Activated CD4-positive, alpha-beta T cell treated with anti-CD3 and anti-CD28 coated beads, Interleukin-2, amount 10 ng/mL, durations not matched to agents 7 days and 5 days (primary cell): ENCODE measurements around the gene THSD4. TPM values are rescaled to one million over a fixed set of nuclear protein-coding genes. Genes with fewer than 3 reads are reported as not detected.
"Not testable (repeated sequence)": the region's sequence is repeated elsewhere in the genome, so short reads cannot be mapped to it uniquely, and the experiment has no call there.

ENCODE experiments used
- CTCF ChIA-PET: fragments of 350-600 bp; sonication (Branson Sonifier 250); formaldehyde crosslinking; loops from one replicate; lab custom pipeline; 2021; ENCODE audit warnings: antibody characterized with exemption; lab: Charles Lee
- POLR2A ChIA-PET: fragments of 350-600 bp; sonication (Branson Sonifier 250); formaldehyde crosslinking; loops from one replicate; lab custom pipeline; 2021; ENCODE audit warnings: antibody characterized with exemption; lab: Charles Lee
- DNase-seq: peaks from one replicate; pipeline ENCODE4 v3.0.0-alpha.2; 2020
- H3K27ac Mint-ChIP-seq: one replicate; pipeline ENCODE4 v1.8.0; 2021; ENCODE audit warnings: mild to moderate bottlenecking, moderate library complexity, mixed read lengths
- H3K27me3 Mint-ChIP-seq: one replicate; pipeline ENCODE4 v1.8.0; 2021; ENCODE audit warnings: mixed read lengths
- H3K36me3 Mint-ChIP-seq: one replicate; pipeline ENCODE4 v1.8.0; 2021; ENCODE audit warnings: low read depth, mixed read lengths
- H3K4me1 Mint-ChIP-seq: one replicate; pipeline ENCODE4 v1.8.0; 2021; ENCODE audit warnings: mixed read lengths
- H3K4me3 Mint-ChIP-seq: one replicate; pipeline ENCODE4 v1.8.0; 2021; ENCODE audit warnings: mild to moderate bottlenecking, moderate library complexity, mixed read lengths
- H3K9me3 Mint-ChIP-seq: one replicate; pipeline ENCODE4 v1.8.0; 2021; ENCODE audit warnings: mixed read lengths
- total RNA-seq, 2 experiments: library from RNA; stranded (reverse); gene quantifications; one replicate each; pipeline ENCODE4 v1.2.3, GENCODE V29; 2021

THSD4 gene
- total RNA-seq, 2 experiments from 2014 or later, result not detected

GRCh38 chr15:71262599-71262998 is 147.3 kb downstream of the THSD4 start:
- ChIA-PET CTCF (no interaction called here), POLR2A (no interaction called here)
- no peak overlapping the region for H3K4me3 Mint-ChIP-seq
- no peaks in the 10 kb centered on the region for H3K4me1 Mint-ChIP-seq
- DNase-seq, result no peak
- no peaks in the 10 kb centered on the region for H3K9me3 Mint-ChIP-seq
- no peak overlapping the region for H3K27ac Mint-ChIP-seq
- H3K27me3 Mint-ChIP-seq, result peaks cover 5% of the 10 kb centered on the region
- no peaks in the 10 kb centered on the region for H3K36me3 Mint-ChIP-seq

- H3K27ac Mint-ChIP-seq, POLR2A ChIA-PET, H3K9me3 Mint-ChIP-seq, H3K4me1 Mint-ChIP-seq, DNase-seq, H3K4me3 Mint-ChIP-seq, H3K36me3 Mint-ChIP-seq: not testable (repeated sequence)
- CTCF ChIA-PET, result interaction anchor here (1.3 kb wide), 1 partner anchor 11 kb away, joined by 6 read pairs; no protein-coding TSS in a partner anchor
- H3K27me3 Mint-ChIP-seq, result peaks cover 11% of the 10 kb centered on the region
Measured at GRCh38 chr15:71265606-71266005, 150.3 kb downstream of the THSD4 start.

GRCh38 chr15:71271327-71271726 is 156.1 kb downstream of the THSD4 start:
- no peaks in the 10 kb centered on the region for H3K4me1 Mint-ChIP-seq
- no peaks in the 10 kb centered on the region for H3K9me3 Mint-ChIP-seq
- H3K27me3 Mint-ChIP-seq, result peaks cover 12% of the 10 kb centered on the region
- POLR2A ChIA-PET, result no interaction called here
- CTCF ChIA-PET, result no interaction called here
- H3K36me3 Mint-ChIP-seq, result no peaks in the 10 kb centered on the region
- no peak overlapping the region for H3K4me3 Mint-ChIP-seq
- no peak for DNase-seq
- no peak overlapping the region for H3K27ac Mint-ChIP-seq

GRCh38 chr15:71272932-71273331 is 157.7 kb downstream of the THSD4 start:
- Mint-ChIP-seq H3K4me1 (no peaks in the 10 kb centered on the region), H3K4me3 (no peak overlapping the region), H3K36me3 (no peaks in the 10 kb centered on the region), H3K9me3 (no peaks in the 10 kb centered on the region), H3K27ac (no peak overlapping the region), H3K27me3 (peaks cover 8% of the 10 kb centered on the region)
- no peak for DNase-seq
- ChIA-PET POLR2A (no interaction called here), CTCF (no interaction called here)

GRCh38 chr15:71273731-71274447 is 158.6 kb downstream of the THSD4 start:
- H3K9me3 Mint-ChIP-seq, result no peaks in the 10 kb centered on the region
- no peaks in the 10 kb centered on the region for H3K4me1 Mint-ChIP-seq
- H3K36me3 Mint-ChIP-seq, result no peaks in the 10 kb centered on the region
- H3K27ac Mint-ChIP-seq, result no peak overlapping the region
- no peak for DNase-seq
- H3K27me3 Mint-ChIP-seq, result peaks cover 4% of the 10 kb centered on the region
- ChIA-PET POLR2A (no interaction called here), CTCF (no interaction called here)
- H3K4me3 Mint-ChIP-seq, result no peak overlapping the region

GRCh38 chr15:71274448-71274798 is 159.2 kb downstream of the THSD4 start:
- no peak for DNase-seq
- Mint-ChIP-seq H3K36me3 (no peaks in the 10 kb centered on the region), H3K27me3 (peaks cover 6% of the 10 kb centered on the region), H3K4me1 (no peaks in the 10 kb centered on the region), H3K4me3 (no peak overlapping the region), H3K27ac (no peak overlapping the region), H3K9me3 (no peaks in the 10 kb centered on the region)
- ChIA-PET CTCF (no interaction called here), POLR2A (no interaction called here)

GRCh38 chr15:71275098-71275497 is 159.8 kb downstream of the THSD4 start:
- no peak for DNase-seq
- H3K9me3 Mint-ChIP-seq, result no peaks in the 10 kb centered on the region
- peaks cover 8% of the 10 kb centered on the region for H3K27me3 Mint-ChIP-seq
- CTCF ChIA-PET, result no interaction called here
- no peaks in the 10 kb centered on the region for H3K4me1 Mint-ChIP-seq
- POLR2A ChIA-PET, result no interaction called here
- H3K4me3 Mint-ChIP-seq, result no peak overlapping the region
- H3K36me3 Mint-ChIP-seq, result no peaks in the 10 kb centered on the region
- no peak overlapping the region for H3K27ac Mint-ChIP-seq

GRCh38 chr15:71275566-71276335 is 160.5 kb downstream of the THSD4 start:
- H3K27ac Mint-ChIP-seq, result no peak overlapping the region
- ChIA-PET POLR2A (no interaction called here), CTCF (no interaction called here)
- H3K4me3 Mint-ChIP-seq, result no peak overlapping the region
- no peaks in the 10 kb centered on the region for H3K4me1 Mint-ChIP-seq
- no peak for DNase-seq
- H3K36me3 Mint-ChIP-seq, result no peaks in the 10 kb centered on the region
- peaks cover 11% of the 10 kb centered on the region for H3K27me3 Mint-ChIP-seq
- no peaks in the 10 kb centered on the region for H3K9me3 Mint-ChIP-seq

- Mint-ChIP-seq H3K9me3 (no peaks in the 10 kb centered on the region), H3K4me1 (no peaks in the 10 kb centered on the region), H3K27me3 (peaks cover 13% of the 10 kb centered on the region), H3K4me3 (no peak overlapping the region), H3K27ac (no peak overlapping the region), H3K36me3 (no peaks in the 10 kb centered on the region)
- DNase-seq, result no peak
- POLR2A ChIA-PET, result no interaction called here
- CTCF ChIA-PET, result no interaction called here
Measured at GRCh38 chr15:71276336-71276665, 161.0 kb downstream of the THSD4 start.

GRCh38 chr15:71278989-71279756 is 163.9 kb downstream of the THSD4 start:
- ChIA-PET CTCF (interaction anchor here (1.4 kb wide), 1 partner anchor 13 kb away, joined by 3 read pairs; no protein-coding TSS in a partner anchor), POLR2A (no interaction called here)
- DNase-seq, result no peak
- no peaks in the 10 kb centered on the region for H3K4me1 Mint-ChIP-seq
- H3K36me3 Mint-ChIP-seq, result no peaks in the 10 kb centered on the region
- no peak overlapping the region for H3K27ac Mint-ChIP-seq
- peaks cover 11% of the 10 kb centered on the region for H3K27me3 Mint-ChIP-seq
- H3K9me3 Mint-ChIP-seq, result no peaks in the 10 kb centered on the region
- H3K4me3 Mint-ChIP-seq, result no peak overlapping the region

GRCh38 chr15:71279757-71280141 is 164.5 kb downstream of the THSD4 start:
- H3K4me1 Mint-ChIP-seq, result no peaks in the 10 kb centered on the region
- POLR2A ChIA-PET, result no interaction called here

GRCh38 chr15:71280206-71280605 is 164.9 kb downstream of the THSD4 start:
- ChIA-PET POLR2A (no interaction called here), CTCF (interaction anchor here (1.4 kb wide), 1 partner anchor 12 kb away, joined by 3 read pairs; no protein-coding TSS in a partner anchor)
- Mint-ChIP-seq H3K27ac (no peak overlapping the region), H3K36me3 (no peaks in the 10 kb centered on the region), H3K4me1 (no peaks in the 10 kb centered on the region), H3K4me3 (no peak overlapping the region), H3K27me3 (peaks cover 12% of the 10 kb centered on the region), H3K9me3 (no peaks in the 10 kb centered on the region)
- no peak for DNase-seq

More at GRCh38 chr15:71279757-71280141, 164.5 kb downstream of the THSD4 start:
- no peak for DNase-seq
- H3K27me3 Mint-ChIP-seq, result peaks cover 11% of the 10 kb centered on the region
- H3K36me3 Mint-ChIP-seq, result no peaks in the 10 kb centered on the region
- CTCF ChIA-PET, result interaction anchor here (1.4 kb wide), 1 partner anchor 12 kb away, joined by 3 read pairs; no protein-coding TSS in a partner anchor
- no peak overlapping the region for H3K4me3 Mint-ChIP-seq
- no peak overlapping the region for H3K27ac Mint-ChIP-seq
- H3K9me3 Mint-ChIP-seq, result no peaks in the 10 kb centered on the region

- Mint-ChIP-seq H3K9me3 (no peaks in the 10 kb centered on the region), H3K4me1 (no peaks in the 10 kb centered on the region), H3K27ac (no peak overlapping the region), H3K4me3 (no peak overlapping the region), H3K36me3 (no peaks in the 10 kb centered on the region), H3K27me3 (peaks cover 13% of the 10 kb centered on the region)
- POLR2A ChIA-PET, result no interaction called here
- CTCF ChIA-PET, result no interaction called here
- no peak for DNase-seq
Measured at GRCh38 chr15:71281256-71281655, 166.0 kb downstream of the THSD4 start.
